CD4-positive, CD25-positive, alpha-beta regulatory T cell (primary cell): ENCODE measurements around the gene ODF4. TPM values are rescaled to one million over a fixed set of nuclear protein-coding genes. Genes with fewer than 3 reads are reported as not detected.

ENCODE experiments used
- ATAC-seq, 2 donors: fragments of 150-1000 bp; cut with Tn5 transposase; one replicate each; pipeline ENCODE4 v1.10.0; 2021; ENCODE audit warnings: low read depth in 2 of 2, moderate number of reproducible peaks in 2 of 2, moderate library complexity in 1 of 2
- DNase-seq, 3 donors: peaks; one replicate each; pipeline versions ENCODE4 v3.0.0 to v3.0.0-alpha.2; 2012 to 2022; ENCODE audit warnings: mixed read lengths in 1 of 3
- H3K27ac ChIP-seq: one replicate; pipeline ENCODE4 v1.7.0; 2013; ENCODE audit warnings: mild to moderate bottlenecking, low read length; ENCODE audit not compliant: insufficient read depth, poor library complexity, severe bottlenecking
- H3K27me3 ChIP-seq: one replicate; pipeline ENCODE4 v1.7.0; 2013; ENCODE audit warnings: low read length; ENCODE audit not compliant: control insufficient read depth, insufficient read depth
- H3K36me3 ChIP-seq: one replicate; pipeline ENCODE4 v1.7.0; 2013; ENCODE audit warnings: mild to moderate bottlenecking, low read length, moderate library complexity; ENCODE audit not compliant: control insufficient read depth, insufficient read depth
- H3K4me1 ChIP-seq: 2 replicates; pipeline ENCODE4 v1.7.0; 2013; ENCODE audit warnings: mild to moderate bottlenecking, low read length; ENCODE audit not compliant: insufficient read depth, control insufficient read depth, poor library complexity, severe bottlenecking
- H3K4me3 ChIP-seq: one replicate; pipeline ENCODE4 v1.7.0; 2013; ENCODE audit warnings: low read depth, mild to moderate bottlenecking, low read length, moderate library complexity
- H3K9me3 ChIP-seq, 2 experiments: 1 replicate in 1 of 2; 2 replicates in 1 of 2; pipeline ENCODE4 v1.7.0; 2013; ENCODE audit warnings: low read length in 2 of 2, mild to moderate bottlenecking in 1 of 2, moderate library complexity in 1 of 2; ENCODE audit not compliant: control insufficient read depth in 2 of 2
- H3K27ac Mint-ChIP-seq, 3 donors: one replicate each; pipeline ENCODE4 v1.8.0; 2020 to 2022; ENCODE audit warnings: mild to moderate bottlenecking in 3 of 3, mixed read lengths in 3 of 3, moderate library complexity in 2 of 3
- H3K27me3 Mint-ChIP-seq: one replicate; pipeline ENCODE4 v1.8.0; 2022; ENCODE audit warnings: mild to moderate bottlenecking, mixed read lengths
- H3K36me3 Mint-ChIP-seq: one replicate; pipeline ENCODE4 v1.8.0; 2020; ENCODE audit warnings: mixed read lengths
- H3K4me1 Mint-ChIP-seq, 4 donors: one replicate each; pipeline ENCODE4 v1.8.0; 2020 to 2022; ENCODE audit warnings: mixed read lengths in 4 of 4, mild to moderate bottlenecking in 1 of 4
- H3K4me3 Mint-ChIP-seq, 4 donors: one replicate each; pipeline ENCODE4 v1.8.0; 2020 to 2022; ENCODE audit warnings: mild to moderate bottlenecking in 4 of 4, mixed read lengths in 4 of 4, moderate library complexity in 3 of 4
- H3K9me3 Mint-ChIP-seq, 7 donors: one replicate each; pipeline ENCODE4 v1.8.0; 2020 to 2022; ENCODE audit warnings: mixed read lengths in 7 of 7, mild to moderate bottlenecking in 3 of 7, moderate library complexity in 2 of 7
- polyA plus RNA-seq, 4 donors: library from polyadenylated mRNA; unstranded; fragments of 300-500 nt; fragmentation: Illumina TruSeq; gene quantifications; one replicate each; pipeline ENCODE4 v1.2.3, GENCODE V29; 2021
- total RNA-seq: library from RNA; stranded (reverse); gene quantifications from one replicate; pipeline ENCODE4 v1.2.3, GENCODE V29; 2022

The ODF4 gene
- total RNA-seq (not detected), polyA plus RNA-seq (not detected)

GRCh38 chr17:8339540-8339939, at the start of gene ODF4:
Gene ODF4 (plus strand): TSS chr17:8339840. CDS start chr17:8340052, 212 bp downstream.
- peak within 1 kb of the TSS in 2 of 3 donors; percentile 39 to 89 for H3K27ac Mint-ChIP-seq
- H3K4me3 ChIP-seq: no peak within 1 kb of the TSS
- ATAC-seq: no peak
- no peaks in the 10 kb centered on the region for H3K36me3 ChIP-seq
- H3K4me1 ChIP-seq: peaks cover 6% of the 10 kb centered on the region
- peaks cover 16% of the 10 kb centered on the region for H3K27me3 Mint-ChIP-seq
- H3K9me3 Mint-ChIP-seq: peaks cover 0 to 1% (median 0%) of the 10 kb centered on the region in 7 donors
- no peak within 1 kb of the TSS for H3K27ac ChIP-seq
- H3K4me3 Mint-ChIP-seq: peak within 1 kb of the TSS in 1 of 4 donors; percentile 38
- H3K27me3 ChIP-seq: no peaks in the 10 kb centered on the region
- H3K4me1 Mint-ChIP-seq: peaks cover 0 to 8% (median 3%) of the 10 kb centered on the region in 4 donors
- DNase-seq: no peak
- H3K36me3 Mint-ChIP-seq: no peaks in the 10 kb centered on the region
- no peaks in the 10 kb centered on the region for H3K9me3 ChIP-seq

- Histone ChIP-seq H3K27ac (no peak overlapping the region), H3K4me3 (peak overlapping the region; percentile 76), H3K4me1 (peaks cover 36% of the 10 kb centered on the region), H3K36me3 (no peaks in the 10 kb centered on the region), H3K27me3 (no peaks in the 10 kb centered on the region), H3K9me3 (no peaks in the 10 kb centered on the region)
- H3K4me3 Mint-ChIP-seq: peak overlapping the region; percentile 73 to 98 (median 96)
- H3K27me3 Mint-ChIP-seq: no peaks in the 10 kb centered on the region
- H3K27ac Mint-ChIP-seq: peak overlapping the region in 2 of 3 donors; percentile 68 to 95
- DNase-seq (no peak), ATAC-seq (no peak)
- peaks cover 11% of the 10 kb centered on the region for H3K36me3 Mint-ChIP-seq
- no peaks in the 10 kb centered on the region for H3K9me3 Mint-ChIP-seq
- peaks cover 11 to 71% (median 40%) of the 10 kb centered on the region in 4 donors for H3K4me1 Mint-ChIP-seq
Observed at GRCh38 chr17:8290043-8290442, 49.6 kb upstream of the ODF4 start.

GRCh38 chr17:8292639-8293395, 46.8 kb upstream of the ODF4 start:
- no peaks in the 10 kb centered on the region for H3K36me3 ChIP-seq
- no peak overlapping the region for H3K27ac ChIP-seq
- Mint-ChIP-seq H3K4me1 (peaks cover 12 to 73% (median 38%) of the 10 kb centered on the region in 4 donors), H3K27me3 (no peaks in the 10 kb centered on the region), H3K27ac (peak overlapping the region; percentile 4 to 35 (median 15)), H3K9me3 (no peaks in the 10 kb centered on the region), H3K4me3 (peak overlapping the region; percentile 17 to 80 (median 66)), H3K36me3 (peaks cover 11% of the 10 kb centered on the region)
- H3K4me3 ChIP-seq: no peak overlapping the region
- DNase-seq (no peak), ATAC-seq (no peak)
- H3K9me3 ChIP-seq: no peaks in the 10 kb centered on the region
- H3K4me1 ChIP-seq: peaks cover 38% of the 10 kb centered on the region
- H3K27me3 ChIP-seq: no peaks in the 10 kb centered on the region

- peak overlapping the region; percentile 94 to 100 (median 96) for H3K4me3 Mint-ChIP-seq
- DNase-seq: no peak
- peaks cover 11% of the 10 kb centered on the region for H3K36me3 Mint-ChIP-seq
- no peaks in the 10 kb centered on the region for H3K9me3 Mint-ChIP-seq
- ATAC-seq: no peak
- H3K27ac ChIP-seq: no peak overlapping the region
- H3K4me3 ChIP-seq: peak overlapping the region; percentile 68
- H3K4me1 Mint-ChIP-seq: peaks cover 12 to 59% (median 32%) of the 10 kb centered on the region in 4 donors
- no peaks in the 10 kb centered on the region for H3K27me3 ChIP-seq
- no peaks in the 10 kb centered on the region for H3K36me3 ChIP-seq
- H3K4me1 ChIP-seq: peaks cover 26% of the 10 kb centered on the region
- H3K27me3 Mint-ChIP-seq: no peaks in the 10 kb centered on the region
- peak overlapping the region in 2 of 3 donors; percentile 96 to 99 for H3K27ac Mint-ChIP-seq
- H3K9me3 ChIP-seq: no peaks in the 10 kb centered on the region
Observed at GRCh38 chr17:8294361-8294760, 45.3 kb upstream of the ODF4 start.

GRCh38 chr17:8294814-8295316, 44.8 kb upstream of the ODF4 start:
- peaks cover 10% of the 10 kb centered on the region for H3K36me3 Mint-ChIP-seq
- no peaks in the 10 kb centered on the region for H3K27me3 Mint-ChIP-seq
- Histone ChIP-seq H3K4me3 (peak overlapping the region; percentile 68), H3K9me3 (no peaks in the 10 kb centered on the region), H3K36me3 (no peaks in the 10 kb centered on the region), H3K27ac (peak overlapping the region; percentile 85), H3K4me1 (peaks cover 20% of the 10 kb centered on the region), H3K27me3 (no peaks in the 10 kb centered on the region)
- DNase-seq: no peak
- peak overlapping the region; percentile 92 to 99 (median 96) for H3K27ac Mint-ChIP-seq
- H3K9me3 Mint-ChIP-seq: no peaks in the 10 kb centered on the region
- H3K4me3 Mint-ChIP-seq: peak overlapping the region; percentile 94 to 100 (median 96)
- H3K4me1 Mint-ChIP-seq: peaks cover 12 to 54% (median 32%) of the 10 kb centered on the region in 4 donors
- no peak for ATAC-seq

GRCh38 chr17:8300226-8300625, 39.4 kb upstream of the ODF4 start:
- H3K4me3 Mint-ChIP-seq: peak overlapping the region in 2 of 4 donors; percentile 72 to 75
- DNase-seq (no peak), ATAC-seq (no peak)
- H3K9me3 Mint-ChIP-seq: no peaks in the 10 kb centered on the region
- H3K27me3 Mint-ChIP-seq: peaks cover 5% of the 10 kb centered on the region
- Histone ChIP-seq H3K4me1 (peaks cover 11% of the 10 kb centered on the region), H3K27me3 (no peaks in the 10 kb centered on the region), H3K4me3 (no peak overlapping the region), H3K27ac (peak overlapping the region; percentile 30), H3K36me3 (no peaks in the 10 kb centered on the region), H3K9me3 (no peaks in the 10 kb centered on the region)
- H3K27ac Mint-ChIP-seq: peak overlapping the region in 2 of 3 donors; percentile 48 to 61
- peaks cover 6 to 23% (median 13%) of the 10 kb centered on the region in 4 donors for H3K4me1 Mint-ChIP-seq
- H3K36me3 Mint-ChIP-seq: no peaks in the 10 kb centered on the region

- H3K4me3 Mint-ChIP-seq: peak overlapping the region in 3 of 4 donors; percentile 2 to 75 (median 72)
- H3K9me3 ChIP-seq: no peaks in the 10 kb centered on the region
- no peaks in the 10 kb centered on the region for H3K36me3 Mint-ChIP-seq
- no peaks in the 10 kb centered on the region for H3K36me3 ChIP-seq
- ATAC-seq (peak; percentile 90 to 91), DNase-seq (peak; percentile 43 to 79 (median 79))
- H3K27me3 Mint-ChIP-seq: peaks cover 5% of the 10 kb centered on the region
- no peak overlapping the region for H3K4me3 ChIP-seq
- H3K27ac Mint-ChIP-seq: peak overlapping the region; percentile 48 to 61 (median 52)
- H3K4me1 Mint-ChIP-seq: peaks cover 6 to 20% (median 11%) of the 10 kb centered on the region in 4 donors
- H3K27me3 ChIP-seq: no peaks in the 10 kb centered on the region
- H3K4me1 ChIP-seq: peaks cover 10% of the 10 kb centered on the region
- H3K27ac ChIP-seq: peak overlapping the region; percentile 30
- H3K9me3 Mint-ChIP-seq: no peaks in the 10 kb centered on the region
Observed at GRCh38 chr17:8300627-8301242, 38.9 kb upstream of the ODF4 start.
